Activated CD4-positive, alpha-beta T cell treated with anti-CD3 and anti-CD28 coated beads, Interleukin-2, amount 10 ng/mL, durations not matched to agents 24 days and 14 days (primary cell): ENCODE measurements around the gene LDLRAD4. TPM values are rescaled to one million over a fixed set of nuclear protein-coding genes. Genes with fewer than 3 reads are reported as not detected.

Experiments
- total RNA-seq: library from RNA; stranded (reverse); gene quantifications from 2 replicates; pipeline ENCODE4 v1.2.3, GENCODE V29; 2022

Gene LDLRAD4
- total RNA-seq, 1 donor from 2014 or later = 36.5 TPM

Other genes with a start within 250 kb of the LDLRAD4 start
- gene CEP192, start 227.4 kb upstream of the LDLRAD4 start, total RNA-seq = 31.4 and 34.7 TPM in 2 replicates